OCI-LY7 (cell line): ENCODE data around the gene DUSP28.

Source experiments
- EZH2phosphoT487 ChIP-seq: fragments of 200-600 bp; sonication (generic); IDR thresholded peaks from 2 replicates; pipeline ENCODE4 v1.6.1; 2018; ENCODE audit warnings: low read depth, borderline replicate concordance, mild to moderate bottlenecking, mixed run types, antibody characterized with exemption, low read length, moderate library complexity, mixed read lengths
- TF ChIP-seq, protein P1 (sequence below): fragments of 200-600 bp; sonication (generic); conservative IDR thresholded peaks from 2 replicates; pipeline ENCODE4 v1.5.1; 2014; ENCODE audit warnings: mild to moderate bottlenecking, antibody characterized with exemption, low read length, moderate library complexity, mixed read lengths

DNA sequence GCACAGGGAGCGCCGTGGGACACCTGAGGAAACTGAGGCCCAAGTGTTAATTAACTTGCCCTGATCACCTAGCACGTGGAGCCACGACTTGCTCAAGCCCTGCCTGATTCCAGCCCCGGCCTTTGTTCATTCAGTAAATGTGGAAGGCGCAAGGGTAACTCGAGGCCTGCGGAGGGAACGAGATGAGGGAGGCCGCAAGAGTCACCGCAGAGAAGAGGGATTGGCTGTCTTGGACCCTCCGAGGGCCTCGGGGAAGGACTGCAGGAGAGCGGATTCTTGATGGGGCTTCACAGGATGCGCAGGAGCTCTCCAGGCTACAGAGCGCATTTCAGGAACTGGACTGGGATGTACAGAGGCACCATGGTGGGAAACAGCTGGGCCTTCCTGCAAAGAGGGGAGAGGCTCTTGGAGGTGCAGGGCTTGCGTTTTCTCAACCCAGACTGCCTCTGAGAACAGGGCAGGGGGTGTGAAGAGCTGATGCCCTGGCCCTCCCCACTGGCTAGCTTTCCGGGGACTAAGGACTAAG lies 1.9 kb upstream of the DUSP28 start:
- TF ChIP-seq, protein P1, sequence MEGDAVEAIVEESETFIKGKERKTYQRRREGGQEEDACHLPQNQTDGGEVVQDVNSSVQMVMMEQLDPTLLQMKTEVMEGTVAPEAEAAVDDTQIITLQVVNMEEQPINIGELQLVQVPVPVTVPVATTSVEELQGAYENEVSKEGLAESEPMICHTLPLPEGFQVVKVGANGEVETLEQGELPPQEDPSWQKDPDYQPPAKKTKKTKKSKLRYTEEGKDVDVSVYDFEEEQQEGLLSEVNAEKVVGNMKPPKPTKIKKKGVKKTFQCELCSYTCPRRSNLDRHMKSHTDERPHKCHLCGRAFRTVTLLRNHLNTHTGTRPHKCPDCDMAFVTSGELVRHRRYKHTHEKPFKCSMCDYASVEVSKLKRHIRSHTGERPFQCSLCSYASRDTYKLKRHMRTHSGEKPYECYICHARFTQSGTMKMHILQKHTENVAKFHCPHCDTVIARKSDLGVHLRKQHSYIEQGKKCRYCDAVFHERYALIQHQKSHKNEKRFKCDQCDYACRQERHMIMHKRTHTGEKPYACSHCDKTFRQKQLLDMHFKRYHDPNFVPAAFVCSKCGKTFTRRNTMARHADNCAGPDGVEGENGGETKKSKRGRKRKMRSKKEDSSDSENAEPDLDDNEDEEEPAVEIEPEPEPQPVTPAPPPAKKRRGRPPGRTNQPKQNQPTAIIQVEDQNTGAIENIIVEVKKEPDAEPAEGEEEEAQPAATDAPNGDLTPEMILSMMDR: no peak
- no peak for TF ChIP-seq EZH2phosphoT487
